Measurements from ENCODE around the gene FZR1.
A peak's percentile ranks its signal among the peaks of the same experiment; 100 is the strongest.

The FZR1 gene

DNA sequence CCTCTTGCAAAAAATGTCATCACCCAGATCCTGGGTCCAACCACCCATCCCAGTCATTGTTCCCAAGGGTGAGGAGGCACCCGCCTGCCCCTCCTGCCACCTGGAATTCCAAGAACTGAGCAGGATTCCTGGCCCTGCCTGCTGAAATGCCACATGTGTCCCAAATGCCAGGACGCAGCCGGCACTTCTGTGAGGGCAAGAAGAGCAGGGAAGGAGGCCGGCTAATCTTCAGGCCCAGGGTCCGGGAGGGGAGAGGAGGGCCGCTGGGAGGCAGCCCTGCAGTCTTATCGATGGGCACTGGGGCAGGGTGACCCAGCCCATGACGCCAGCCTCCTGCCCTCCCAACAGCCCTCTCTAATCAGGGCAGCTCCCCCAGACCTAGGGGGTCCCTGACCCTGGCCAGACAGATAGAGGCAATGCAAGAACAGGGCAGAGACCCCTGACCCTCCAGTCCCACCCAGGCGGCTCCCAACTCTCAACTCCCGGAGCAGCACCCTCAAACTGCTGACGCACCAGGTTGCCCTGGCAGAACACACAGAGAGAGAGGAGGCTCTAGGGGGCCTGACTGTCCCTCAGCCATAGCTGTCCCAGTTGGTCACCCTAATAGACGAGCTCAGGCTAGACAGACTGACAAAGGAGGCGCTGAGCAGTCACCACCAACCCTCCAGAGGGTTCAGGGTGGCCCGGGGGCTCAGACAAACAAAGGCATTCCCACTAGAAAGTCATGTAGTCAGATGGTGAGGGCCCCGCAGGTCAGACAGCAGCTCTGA lies 49.7 kb downstream of the FZR1 start:
- peak overlapping the region; percentile 46; the same call in 1 of the 2 replicates for H3K9ac ChIP-seq

DNA sequence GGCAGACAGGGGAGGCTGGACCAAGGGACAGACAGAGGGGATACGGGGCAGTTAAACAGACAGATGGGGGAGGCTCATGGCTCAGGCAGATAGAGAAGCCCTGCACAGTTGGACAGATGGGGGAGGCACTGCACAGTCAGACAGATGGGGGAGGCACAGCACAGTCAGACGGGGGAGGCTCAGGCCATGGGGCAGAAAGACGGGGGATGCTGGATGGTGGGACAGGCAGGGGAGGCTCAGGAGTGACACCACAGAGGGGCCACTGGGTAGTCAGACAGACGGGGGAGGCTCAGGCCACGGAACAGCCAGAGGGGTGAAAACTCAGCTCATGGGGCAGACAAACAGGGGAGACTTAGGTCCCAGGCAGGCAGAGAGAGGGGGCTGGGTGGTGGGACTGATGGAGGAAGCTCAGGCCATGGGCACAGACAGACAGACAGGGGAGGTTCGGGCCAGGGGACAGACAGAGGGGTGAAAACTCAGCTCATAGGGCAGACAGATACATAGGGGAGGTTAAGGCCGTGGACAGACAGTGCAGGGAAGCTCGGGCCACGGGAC lies 50.4 kb downstream of the FZR1 start:
- no peaks in the 10 kb centered on the region for H3K27me3 ChIP-seq (ENCODE audit: insufficient read depth, low read depth)
- peak overlapping the region; percentile 46 for H3K9ac ChIP-seq
- H3K4me3 ChIP-seq (IDR thresholded peaks at IDR 0.05; ENCODE audit: insufficient read depth, low read depth, low read length) = no peak overlapping the region
- H3K27ac ChIP-seq = no peak overlapping the region
- peak overlapping the region; percentile 57 for H2AFZ ChIP-seq (ENCODE audit: low read depth)
- peaks cover 7% of the 10 kb centered on the region for H3K4me1 ChIP-seq (ENCODE audit: low read depth, poor library complexity, severe bottlenecking)
- H3K4me2 ChIP-seq = peak overlapping the region; percentile 97
- peaks cover 22% of the 10 kb centered on the region for H3K79me2 ChIP-seq (ENCODE audit: insufficient read depth, low read depth)
- H3K36me3 ChIP-seq (ENCODE audit: insufficient read depth) = no peaks in the 10 kb centered on the region
- TF ChIP-seq, protein P1, sequence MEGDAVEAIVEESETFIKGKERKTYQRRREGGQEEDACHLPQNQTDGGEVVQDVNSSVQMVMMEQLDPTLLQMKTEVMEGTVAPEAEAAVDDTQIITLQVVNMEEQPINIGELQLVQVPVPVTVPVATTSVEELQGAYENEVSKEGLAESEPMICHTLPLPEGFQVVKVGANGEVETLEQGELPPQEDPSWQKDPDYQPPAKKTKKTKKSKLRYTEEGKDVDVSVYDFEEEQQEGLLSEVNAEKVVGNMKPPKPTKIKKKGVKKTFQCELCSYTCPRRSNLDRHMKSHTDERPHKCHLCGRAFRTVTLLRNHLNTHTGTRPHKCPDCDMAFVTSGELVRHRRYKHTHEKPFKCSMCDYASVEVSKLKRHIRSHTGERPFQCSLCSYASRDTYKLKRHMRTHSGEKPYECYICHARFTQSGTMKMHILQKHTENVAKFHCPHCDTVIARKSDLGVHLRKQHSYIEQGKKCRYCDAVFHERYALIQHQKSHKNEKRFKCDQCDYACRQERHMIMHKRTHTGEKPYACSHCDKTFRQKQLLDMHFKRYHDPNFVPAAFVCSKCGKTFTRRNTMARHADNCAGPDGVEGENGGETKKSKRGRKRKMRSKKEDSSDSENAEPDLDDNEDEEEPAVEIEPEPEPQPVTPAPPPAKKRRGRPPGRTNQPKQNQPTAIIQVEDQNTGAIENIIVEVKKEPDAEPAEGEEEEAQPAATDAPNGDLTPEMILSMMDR (conservative IDR thresholded peaks at IDR 0.05; ENCODE audit: low read depth, low read length) = no peak
- H4K20me1 ChIP-seq (ENCODE audit: insufficient read depth) = no peaks in the 10 kb centered on the region

More for the DNA sequence above, 49.7 kb downstream of the FZR1 start:
- Histone ChIP-seq H3K4me2 (peak overlapping the region; percentile 97; the same call in 1 of the 2 replicates), H3K27ac (no peak overlapping the region), H4K20me1 (ENCODE audit: insufficient read depth) (no peaks in the 10 kb centered on the region), H3K27me3 (ENCODE audit: insufficient read depth, low read depth) (no peaks in the 10 kb centered on the region), H3K79me2 (ENCODE audit: insufficient read depth, low read depth) (peaks cover 22% of the 10 kb centered on the region), H3K36me3 (ENCODE audit: insufficient read depth) (no peaks in the 10 kb centered on the region), H2AFZ (ENCODE audit: low read depth) (no peak overlapping the region), H3K4me3 (IDR thresholded peaks at IDR 0.05; ENCODE audit: insufficient read depth, low read depth, low read length) (no peak overlapping the region), H3K4me1 (ENCODE audit: low read depth, poor library complexity, severe bottlenecking) (peaks cover 7% of the 10 kb centered on the region)
- TF ChIP-seq, protein P1 (conservative IDR thresholded peaks at IDR 0.05; ENCODE audit: low read depth, low read length) = no peak

DNA sequence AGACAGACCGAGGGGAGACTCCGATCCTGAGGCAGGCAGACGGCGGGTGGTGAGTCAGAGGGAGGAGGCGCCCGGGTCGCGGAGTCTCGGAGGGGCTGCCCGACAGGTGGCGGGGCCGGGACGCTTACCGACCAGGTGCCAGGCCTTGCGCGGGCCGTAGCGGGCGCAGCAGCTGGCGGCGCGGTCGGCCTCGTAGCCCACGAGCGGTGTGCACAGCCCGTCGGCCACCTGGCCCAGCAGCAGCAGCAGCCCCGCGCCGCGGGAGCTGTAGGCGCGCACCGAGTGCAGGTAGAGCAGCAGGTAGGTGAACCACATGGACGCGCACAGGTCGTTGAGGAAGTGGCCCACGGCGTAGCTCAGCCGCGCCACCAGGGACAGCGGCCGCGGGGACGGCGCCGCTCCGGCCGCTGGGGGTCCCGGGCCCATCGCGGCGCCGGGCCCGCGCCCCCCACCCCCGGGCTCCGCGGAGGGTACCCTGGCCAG lies 50.9 kb downstream of the FZR1 start:
- H3K36me3 ChIP-seq (ENCODE audit: insufficient read depth) = no peaks in the 10 kb centered on the region
- no peak overlapping the region for H3K27ac ChIP-seq

DNA sequence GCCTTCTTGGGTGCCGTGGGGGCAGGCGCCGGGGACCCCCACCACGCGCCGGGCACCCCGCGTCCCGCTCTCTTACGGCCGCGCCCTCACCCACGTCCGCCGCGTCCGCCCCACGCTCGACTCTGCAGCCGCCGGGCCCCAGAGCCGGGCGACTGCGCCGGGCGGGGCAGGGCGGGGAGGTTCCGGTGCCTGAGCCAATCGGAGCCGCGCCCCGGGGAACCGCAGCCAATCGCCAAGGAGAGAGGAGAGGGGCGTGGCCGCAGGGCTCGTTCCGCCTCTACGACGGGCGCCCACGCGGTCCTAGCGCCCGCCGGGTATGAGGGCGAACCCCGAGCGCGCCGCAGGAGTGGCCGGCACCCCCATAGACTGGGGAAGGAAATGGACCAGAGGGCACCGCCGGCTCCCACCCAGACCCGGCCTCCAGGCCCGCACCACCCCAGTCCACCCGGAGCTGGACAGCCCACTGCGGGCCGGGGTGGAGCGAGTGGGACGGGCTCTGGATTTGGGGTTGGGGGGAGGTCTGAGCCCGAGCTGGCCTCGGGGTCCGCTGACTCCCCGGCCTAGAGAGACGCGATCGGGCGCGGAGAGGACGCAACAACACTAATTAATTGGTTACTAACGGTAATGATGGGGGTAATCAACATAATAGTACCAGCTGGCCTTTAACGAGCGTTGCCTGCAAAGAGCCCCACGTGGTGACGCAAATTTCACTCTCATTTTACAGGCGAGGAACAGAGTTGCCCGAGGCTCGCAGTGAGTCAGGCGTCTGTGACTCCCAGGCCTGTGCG lies 51.5 kb downstream of the FZR1 start, which contains the start of gene MFSD12:
Gene MFSD12, minus strand, starts transcription at position 126 of the 788 bp plus-strand sequence. CDS start 183 bp downstream, outside the sequence.
- H3K27ac ChIP-seq = no peak within 1 kb of the TSS; the same call in 1 of the 2 replicates
- no peak within 1 kb of the TSS for H3K4me3 ChIP-seq (IDR thresholded peaks at IDR 0.05; ENCODE audit: insufficient read depth, low read depth, low read length)
- peaks cover 22% of the 10 kb centered on the region for H3K79me2 ChIP-seq (ENCODE audit: insufficient read depth, low read depth)
- H3K27me3 ChIP-seq (ENCODE audit: insufficient read depth, low read depth) = no peaks in the 10 kb centered on the region
- no peaks in the 10 kb centered on the region for H3K36me3 ChIP-seq (ENCODE audit: insufficient read depth)
- peaks cover 7% of the 10 kb centered on the region for H3K4me1 ChIP-seq (ENCODE audit: low read depth, poor library complexity, severe bottlenecking)
- TF ChIP-seq, protein P1 (conservative IDR thresholded peaks at IDR 0.05; ENCODE audit: low read depth, low read length) = no peak
- H3K9ac ChIP-seq = peak within 1 kb of the TSS; percentile 46
- H4K20me1 ChIP-seq (ENCODE audit: insufficient read depth) = no peaks in the 10 kb centered on the region
- peak within 1 kb of the TSS; percentile 97 for H3K4me2 ChIP-seq
- peak within 1 kb of the TSS; percentile 100 for H2AFZ ChIP-seq (ENCODE audit: low read depth)

More for the DNA sequence above, 50.9 kb downstream of the FZR1 start:
- peaks cover 7% of the 10 kb centered on the region for H3K4me1 ChIP-seq (ENCODE audit: low read depth, poor library complexity, severe bottlenecking)
- peak overlapping the region; percentile 57 for H2AFZ ChIP-seq (ENCODE audit: low read depth)
- H3K79me2 ChIP-seq (ENCODE audit: insufficient read depth, low read depth) = peaks cover 22% of the 10 kb centered on the region
- no peaks in the 10 kb centered on the region for H4K20me1 ChIP-seq (ENCODE audit: insufficient read depth)
- no peak overlapping the region for H3K4me3 ChIP-seq (IDR thresholded peaks at IDR 0.05; ENCODE audit: insufficient read depth, low read depth, low read length)
- H3K27me3 ChIP-seq (ENCODE audit: insufficient read depth, low read depth) = no peaks in the 10 kb centered on the region
- peak overlapping the region; percentile 97 for H3K4me2 ChIP-seq
- H3K9ac ChIP-seq = peak overlapping the region; percentile 46
- TF ChIP-seq, protein P1 (conservative IDR thresholded peaks at IDR 0.05; ENCODE audit: low read depth, low read length) = no peak

All from KMS-11 (cell line).